H1 (cell line): ENCODE measurements around the gene SECISBP2. TPM values are rescaled to one million over a fixed set of nuclear protein-coding genes. Genes with fewer than 3 reads are reported as not detected.

Source experiments
- CTCF ChIA-PET: fragments of 300-600 bp; sonication (Branson Sonifier 250); formaldehyde crosslinking; loops from one replicate; lab custom pipeline; 2021; ENCODE audit not compliant: partially characterized antibody; lab: Charles Lee
- POLR2A ChIA-PET: fragments of 300-600 bp; sonication (Branson Sonifier 250); formaldehyde crosslinking; loops from one replicate; lab custom pipeline; 2021; ENCODE audit warnings: inconsistent platforms; ENCODE audit not compliant: partially characterized antibody; lab: Charles Lee
- DNase-seq, 2 experiments: peaks; one replicate each; pipeline versions ENCODE4 v3.0.0 to v3.0.0-alpha.2; 2010 to 2022; ENCODE audit warnings: low spot score in 2 of 2, low read depth in 1 of 2, mixed read lengths in 1 of 2
- FAIRE-seq: peaks from 2 replicates; lab custom pipeline; 2011; peaks lifted over from hg19 to GRCh38; lab: Jason Lieb, UNC
- H2AFZ ChIP-seq: 2 replicates; pipeline ENCODE4 v1.8.1; 2012; ENCODE audit warnings: low read length, inconsistent platforms
- H2AK5ac ChIP-seq: 2 replicates; pipeline ENCODE4 v1.6.1; 2013; ENCODE audit warnings: low read depth, low read length
- H2BK120ac ChIP-seq: replicated peaks from 2 replicates; pipeline ENCODE3; 2013; ENCODE audit warnings: low read depth, low read length, inconsistent platforms
- H2BK12ac ChIP-seq: 2 replicates; pipeline ENCODE4 v1.6.1; 2013; ENCODE audit warnings: low read depth, low read length
- H2BK15ac ChIP-seq: 2 replicates; pipeline ENCODE4 v1.6.1; 2013; ENCODE audit warnings: low read length
- H2BK20ac ChIP-seq: 2 replicates; pipeline ENCODE4 v1.6.1; 2013; ENCODE audit warnings: low read length
- H2BK5ac ChIP-seq: 2 replicates; pipeline ENCODE4 v1.6.1; 2013; ENCODE audit warnings: low read depth, low read length
- H3K14ac ChIP-seq: 2 replicates; pipeline ENCODE4 v1.6.1; 2013; ENCODE audit warnings: inconsistent platforms; ENCODE audit not compliant: insufficient read length
- H3K18ac ChIP-seq: 2 replicates; pipeline ENCODE4 v1.6.1; 2013; ENCODE audit warnings: low read length; ENCODE audit errors: extremely low read depth
- H3K23ac ChIP-seq: 2 replicates; pipeline ENCODE4 v1.6.1; 2013; ENCODE audit warnings: inconsistent platforms; ENCODE audit not compliant: insufficient read length
- H3K23me2 ChIP-seq: 2 replicates; pipeline ENCODE4 v1.6.1; 2013; ENCODE audit warnings: low read depth, low read length
- H3K27ac ChIP-seq: 2 replicates; pipeline ENCODE4 v1.6.1; 2011; ENCODE audit warnings: low read depth, low read length, inconsistent platforms
- H3K27me3 ChIP-seq, 4 experiments: replicated peaks in 1 of 4; 1 replicate in 1 of 4; 2 replicates in 3 of 4; pipeline versions ENCODE4 v1.6.1 to v1.8.1; 2011 to 2013; ENCODE audit warnings: low read length in 3 of 4, mild to moderate bottlenecking in 3 of 4, inconsistent platforms in 2 of 4, mixed read lengths in 2 of 4, moderate library complexity in 1 of 4; ENCODE audit not compliant: control insufficient read depth in 3 of 4, insufficient read depth in 3 of 4; ENCODE audit errors: extremely low read depth in 1 of 4
- H3K36me3 ChIP-seq, 4 experiments: 2 replicates each; pipeline versions ENCODE4 v1.6.1 to v1.8.1; 2011 to 2013; ENCODE audit warnings: mild to moderate bottlenecking in 4 of 4, low read length in 3 of 4, moderate library complexity in 2 of 4, control low read depth in 1 of 4, inconsistent platforms in 1 of 4; ENCODE audit not compliant: insufficient read depth in 4 of 4, control insufficient read depth in 2 of 4
- H3K4ac ChIP-seq: replicated peaks from 2 replicates; pipeline ENCODE3; 2013; ENCODE audit warnings: low read length, low read depth, mixed read lengths, inconsistent platforms; ENCODE audit not compliant: insufficient read length
- H3K4me1 ChIP-seq, 4 experiments: replicated peaks in 1 of 4; 1 replicate in 1 of 4; 2 replicates in 3 of 4; pipeline versions ENCODE4 v1.6.1 to v1.8.1; 2011 to 2013; ENCODE audit warnings: low read length in 3 of 4, inconsistent platforms in 2 of 4, mixed read lengths in 1 of 4; ENCODE audit not compliant: insufficient read depth in 4 of 4, control insufficient read depth in 3 of 4
- H3K4me2 ChIP-seq, 2 experiments: 2 replicates each; pipeline versions ENCODE4 v1.6.1 to v1.8.1; 2011 to 2013; ENCODE audit warnings: low read depth in 2 of 2, low read length in 2 of 2, control low read depth in 1 of 2, inconsistent platforms in 1 of 2, mild to moderate bottlenecking in 1 of 2; ENCODE audit not compliant: insufficient read depth in 1 of 2
- H3K4me3 ChIP-seq, 4 experiments: fragments of 200-600, 300-600 bp in 1 of 4; sonication (generic), shearing (Covaris generic), sonication (Bioruptor Twin) in 1 of 4; 2 replicates each; pipeline versions ENCODE4 v1.5.1 to v1.8.1; 2011 to 2016; ENCODE audit warnings: low read length in 4 of 4, low read depth in 3 of 4, control low read depth in 2 of 4, inconsistent platforms in 2 of 4, mild to moderate bottlenecking in 2 of 4, mixed read lengths in 1 of 4, moderate library complexity in 1 of 4; ENCODE audit not compliant: insufficient read depth in 2 of 4; ENCODE audit errors: extremely low read depth in 1 of 4
- H3K56ac ChIP-seq: replicated peaks from 2 replicates; pipeline ENCODE3; 2013; ENCODE audit warnings: low read depth, mild to moderate bottlenecking, mixed read lengths, low read length, inconsistent platforms; ENCODE audit not compliant: insufficient read length
- H3K79me1 ChIP-seq: 2 replicates; pipeline ENCODE4 v1.6.1; 2013; ENCODE audit warnings: low read depth, low read length, control low read depth
- H3K79me2 ChIP-seq, 2 experiments: 2 replicates each; pipeline versions ENCODE4 v1.6.1 to v1.8.1; 2012 to 2013; ENCODE audit warnings: low read length in 2 of 2, mild to moderate bottlenecking in 2 of 2, inconsistent platforms in 1 of 2; ENCODE audit not compliant: insufficient read depth in 2 of 2, control insufficient read depth in 1 of 2
- H3K9ac ChIP-seq, 4 experiments: replicated peaks in 1 of 4; 1 replicate in 1 of 4; 2 replicates in 3 of 4; pipeline versions ENCODE4 v1.6.1 to v1.8.1; 2011 to 2013; ENCODE audit warnings: low read depth in 3 of 4, low read length in 3 of 4, control low read depth in 2 of 4, mild to moderate bottlenecking in 2 of 4, moderate library complexity in 2 of 4, inconsistent platforms in 1 of 4; ENCODE audit errors: extremely low read depth in 1 of 4
- H3K9me3 ChIP-seq, 2 experiments: 2 replicates each; pipeline versions ENCODE4 v1.6.1 to v1.8.1; 2012 to 2013; ENCODE audit warnings: mild to moderate bottlenecking in 2 of 2, moderate library complexity in 2 of 2, control low read depth in 1 of 2, inconsistent platforms in 1 of 2, low read depth in 1 of 2, low read length in 1 of 2, mixed read lengths in 1 of 2; ENCODE audit not compliant: insufficient read depth in 2 of 2
- H4K20me1 ChIP-seq, 2 experiments: replicated peaks in 1 of 2; 2 replicates each; pipeline versions ENCODE3 to v1.8.1; 2011 to 2013; ENCODE audit warnings: inconsistent platforms in 2 of 2, low read length in 2 of 2, mild to moderate bottlenecking in 1 of 2; ENCODE audit not compliant: insufficient read depth in 2 of 2, control insufficient read depth in 1 of 2
- H4K5ac ChIP-seq: 2 replicates; pipeline ENCODE4 v1.6.1; 2013; ENCODE audit warnings: low read length, low read depth, mixed read lengths, inconsistent platforms; ENCODE audit not compliant: insufficient read length
- H4K8ac ChIP-seq: 2 replicates; pipeline ENCODE4 v1.8.0; 2013; ENCODE audit warnings: mild to moderate bottlenecking, moderate library complexity, low read length, inconsistent platforms; ENCODE audit not compliant: insufficient read depth; ENCODE audit errors: extremely low read depth
- H4K91ac ChIP-seq: replicated peaks from 2 replicates; pipeline ENCODE3; 2013; ENCODE audit warnings: low read length, mixed read lengths, inconsistent platforms; ENCODE audit not compliant: insufficient read length
- JUND ChIP-seq: IDR thresholded peaks from 2 replicates; pipeline ENCODE4 v1.6.1; 2011; ENCODE audit warnings: mild to moderate bottlenecking, improper control_type of control experiment, low read length
- WGBS, 2 experiments: shearing (Covaris generic) in 1 of 2; methylation state at CpG; one replicate each; pipeline versions ENCODE4 v1.1.6 to v1.1.7; 2013 to 2015; ENCODE audit warnings: low lambda C conversion rate in 2 of 2, mixed read lengths in 2 of 2, inconsistent platforms in 1 of 2, low coverage in 1 of 2, missing lambda C conversion rate in 1 of 2; ENCODE audit not compliant: insufficient replicate concordance in 2 of 2, insufficient coverage in 1 of 2, insufficient read length in 1 of 2; ENCODE audit errors: extremely low coverage in 1 of 2, missing lambda C conversion rate in 1 of 2; 5-methylcytosine and 5-hydroxymethylcytosine counted together
- polyA plus RNA-seq, 7 experiments: library from polyadenylated mRNA; depleted of rRNA in 3 of 7; stranded (reverse) in 5 of 7; unstranded in 2 of 7; fragments of >200 nt in 5 of 7; fragments of 200-250 nt in 2 of 7; gene quantifications; 1 replicate in 5 of 7; 2 replicates in 1 of 7; 4 replicates in 1 of 7; pipeline versions ENCODE4 v1.2.1 to v1.2.3, GENCODE V29; 2011 to 2013; ENCODE audit warnings: missing spikeins in 2 of 7, mixed read lengths in 2 of 7
- total RNA-seq: library from RNA; stranded (reverse); fragmentation: NEBNext Ultra II Directional; extraction: Animal tissue kit (Norgen Biotek cat#: 25700); gene quantifications from 2 replicates; pipeline ENCODE4 v1.2.1, GENCODE V29; 2021
- TF ChIP-seq, protein P1 (sequence below): IDR thresholded peaks from 2 replicates; pipeline ENCODE4 v1.6.1; 2012; ENCODE audit warnings: low read length, inconsistent platforms

The SECISBP2 gene
- total and polyA plus RNA-seq, 2 of the 8 experiments (the other 6 are each of a cell fraction or from before 2014, with no cell fraction given) = 39.0 to 61.7 TPM

DNA sequence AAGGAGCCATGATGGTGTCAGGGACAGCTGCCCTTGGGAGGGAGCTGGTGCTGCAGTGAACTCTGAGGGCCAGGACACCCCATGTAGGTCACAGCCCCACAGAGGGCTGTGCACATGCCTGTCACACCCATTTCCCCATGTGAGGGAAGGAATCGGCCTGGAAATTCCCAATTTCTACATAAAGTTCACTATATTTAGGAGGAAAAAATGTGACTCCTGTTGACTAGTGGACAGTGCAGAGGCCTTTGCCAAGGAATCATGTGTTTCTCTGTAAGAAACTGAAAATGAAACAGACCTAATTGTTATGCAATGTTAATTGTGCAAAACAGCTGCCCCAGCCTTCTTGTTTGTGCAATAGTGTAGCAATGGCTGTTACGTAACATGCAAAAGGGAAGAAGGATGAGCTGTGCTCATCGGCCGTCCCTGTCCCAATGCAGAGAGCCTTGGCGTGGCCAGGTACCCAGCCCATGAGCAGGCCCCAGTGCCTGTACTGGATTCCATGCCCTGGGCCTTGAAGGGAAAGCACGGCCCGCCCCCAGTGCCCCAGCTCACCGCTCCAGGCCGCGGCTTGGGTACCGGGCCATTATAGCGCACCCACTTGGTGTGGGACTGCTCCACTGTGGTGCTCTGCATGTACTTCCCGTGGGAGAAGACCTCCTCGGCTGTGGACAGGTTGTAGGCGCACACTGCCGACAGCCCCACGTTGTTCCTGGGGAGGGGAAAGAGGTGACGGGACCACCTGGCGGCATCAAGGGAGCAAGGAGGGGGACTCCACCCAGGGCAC is 70.0 kb downstream of the SECISBP2 start:
- no peaks in the 10 kb centered on the region for H3K27me3 ChIP-seq
- no peak overlapping the region for H3K4me2 ChIP-seq
- no peak overlapping the region for H2BK5ac ChIP-seq
- no peak overlapping the region for H3K27ac ChIP-seq
- H3K14ac ChIP-seq = no peak overlapping the region
- no peaks in the 10 kb centered on the region for H3K23me2 ChIP-seq
- H4K20me1 ChIP-seq = peaks cover 2 to 3% of the 10 kb centered on the region in 2 experiments
- no peak overlapping the region for H3K4me3 ChIP-seq
- H2AK5ac ChIP-seq = no peak overlapping the region
- no peak overlapping the region for H4K8ac ChIP-seq
- H2BK20ac ChIP-seq = no peak overlapping the region
- no peak overlapping the region for H4K91ac ChIP-seq
- no peak overlapping the region for H3K9ac ChIP-seq
- no peak overlapping the region for H3K4ac ChIP-seq
- CTCF ChIA-PET = interaction anchor here (2.7 kb wide), 1 partner anchor 160 kb away, joined by 8 read pairs; no protein-coding TSS in a partner anchor
- H3K36me3 ChIP-seq = peaks cover 31 to 65% (median 57%) of the 10 kb centered on the region in 4 experiments
- H3K56ac ChIP-seq = no peak overlapping the region
- no peak overlapping the region for H2BK120ac ChIP-seq
- H2AFZ ChIP-seq = no peak overlapping the region
- DNase-seq = no peak
- no peaks in the 10 kb centered on the region; the same call in none of the 2 replicates for H3K79me1 ChIP-seq
- no peaks in the 10 kb centered on the region for H3K9me3 ChIP-seq
- H3K18ac ChIP-seq = no peak overlapping the region
- TF ChIP-seq, protein P1, sequence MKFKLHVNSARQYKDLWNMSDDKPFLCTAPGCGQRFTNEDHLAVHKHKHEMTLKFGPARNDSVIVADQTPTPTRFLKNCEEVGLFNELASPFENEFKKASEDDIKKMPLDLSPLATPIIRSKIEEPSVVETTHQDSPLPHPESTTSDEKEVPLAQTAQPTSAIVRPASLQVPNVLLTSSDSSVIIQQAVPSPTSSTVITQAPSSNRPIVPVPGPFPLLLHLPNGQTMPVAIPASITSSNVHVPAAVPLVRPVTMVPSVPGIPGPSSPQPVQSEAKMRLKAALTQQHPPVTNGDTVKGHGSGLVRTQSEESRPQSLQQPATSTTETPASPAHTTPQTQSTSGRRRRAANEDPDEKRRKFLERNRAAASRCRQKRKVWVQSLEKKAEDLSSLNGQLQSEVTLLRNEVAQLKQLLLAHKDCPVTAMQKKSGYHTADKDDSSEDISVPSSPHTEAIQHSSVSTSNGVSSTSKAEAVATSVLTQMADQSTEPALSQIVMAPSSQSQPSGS = no peak
- TF ChIP-seq JUND = no peak
- TF ChIP-seq, all 59 proteins: peak for 0
- no peaks in the 10 kb centered on the region for H3K79me2 ChIP-seq
- 92% methylated on average over 16 of the region's 19 CpGs; no CpG with 5 or more reads in 1 of the 2 experiments for WGBS, 2 experiments
- H4K5ac ChIP-seq = no peak overlapping the region
- H3K23ac ChIP-seq = no peak overlapping the region
- no peak for FAIRE-seq
- no peak overlapping the region for H2BK15ac ChIP-seq
- H3K4me1 ChIP-seq = no peaks in the 10 kb centered on the region
- H2BK12ac ChIP-seq = no peak overlapping the region
- POLR2A ChIA-PET = interaction anchor here (1.0 to 1.6 kb wide), 3 partner anchors 9 to 21 kb away, joined by 3 to 4 read pairs (median 3); no protein-coding TSS in a partner anchor
